Lower lobe of right lung (tissue), 2 donors: ENCODE results near the gene AJAP1. TPM values are rescaled to one million over a fixed set of nuclear protein-coding genes. Genes with fewer than 3 reads are reported as not detected.

Experiments
- ATAC-seq, 2 donors: fragments of 200-7000 bp; cut with Tn5 transposase; one replicate each; pipeline ENCODE4 v1.9.1; 2020 to 2022; ENCODE audit warnings: mild to moderate bottlenecking in 2 of 2, moderate library complexity in 2 of 2
- DNase-seq: peaks from one replicate; pipeline ENCODE4 v3.0.0-alpha.2; 2020
- H3K27ac ChIP-seq: fragments of 200-600 bp; one replicate; pipeline ENCODE4 v1.8.0; 2022
- H3K27me3 ChIP-seq: fragments of 200-600 bp; one replicate; pipeline ENCODE4 v1.8.0; 2022; ENCODE audit warnings: low read depth
- H3K36me3 ChIP-seq: fragments of 200-600 bp; one replicate; pipeline ENCODE4 v1.8.0; 2022; ENCODE audit warnings: mild to moderate bottlenecking
- H3K4me1 ChIP-seq: fragments of 200-600 bp; one replicate; pipeline ENCODE4 v1.8.0; 2022
- H3K4me3 ChIP-seq: fragments of 200-600 bp; one replicate; pipeline ENCODE4 v1.8.0; 2022; ENCODE audit warnings: mild to moderate bottlenecking
- H3K9me3 ChIP-seq: fragments of 200-600 bp; one replicate; pipeline ENCODE4 v1.8.0; 2022
- CTCF ChIP-seq: fragments of 200-600 bp; IDR thresholded peaks from one replicate; pipeline ENCODE4 v1.8.0; 2022; ENCODE audit warnings: antibody characterized with exemption, mild to moderate bottlenecking
- intact Hi-C: fragments of 100-400 bp; cut with DNase I; formaldehyde crosslinking; loops from one replicate; pipeline ENCODE4 v1.11.0; 2022
- total RNA-seq: library from RNA; stranded (reverse); fragmentation: NEBNext Ultra II Directional; extraction: Animal tissue kit (Norgen Biotek cat#: 25700); gene quantifications from one replicate; pipeline ENCODE4 v1.2.1, GENCODE V29; 2021
- donor health status: DM: no; HTN: yes; CAD: no; lungs with severe emphysema.

The AJAP1 gene
- total RNA-seq, 1 donor from 2014 or later, result 0.77 TPM

DNA sequence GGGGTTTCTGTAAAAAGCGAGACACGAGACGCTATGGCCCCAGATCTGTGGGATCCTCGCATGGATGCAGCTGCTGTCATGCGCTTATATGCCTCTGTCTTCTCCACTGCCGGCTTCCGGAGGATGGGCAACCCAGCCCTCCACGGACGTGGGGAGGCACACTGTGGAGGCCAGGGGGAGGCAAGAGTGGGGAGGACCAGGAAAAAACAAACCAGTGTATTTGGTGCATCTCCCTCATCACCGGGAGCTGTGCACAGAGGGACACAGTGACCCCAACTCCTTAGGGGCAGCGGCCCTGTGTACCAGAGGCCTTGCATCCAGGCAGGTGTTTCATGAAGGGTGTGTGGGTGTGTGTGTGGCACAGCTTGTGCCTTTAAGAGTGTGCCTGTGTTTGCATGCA lies 95.0 kb downstream of the AJAP1 start:
- H3K9me3 ChIP-seq, result no peaks in the 10 kb centered on the region
- DNase-seq, result no peak
- no peak overlapping the region for H3K4me3 ChIP-seq
- ATAC-seq, result no peak
- no peaks in the 10 kb centered on the region for H3K27me3 ChIP-seq
- intact Hi-C loops, result no loop called here
- no peaks in the 10 kb centered on the region for H3K4me1 ChIP-seq
- no peaks in the 10 kb centered on the region for H3K36me3 ChIP-seq
- TF ChIP-seq CTCF, result no peak
- no peak overlapping the region for H3K27ac ChIP-seq

DNA sequence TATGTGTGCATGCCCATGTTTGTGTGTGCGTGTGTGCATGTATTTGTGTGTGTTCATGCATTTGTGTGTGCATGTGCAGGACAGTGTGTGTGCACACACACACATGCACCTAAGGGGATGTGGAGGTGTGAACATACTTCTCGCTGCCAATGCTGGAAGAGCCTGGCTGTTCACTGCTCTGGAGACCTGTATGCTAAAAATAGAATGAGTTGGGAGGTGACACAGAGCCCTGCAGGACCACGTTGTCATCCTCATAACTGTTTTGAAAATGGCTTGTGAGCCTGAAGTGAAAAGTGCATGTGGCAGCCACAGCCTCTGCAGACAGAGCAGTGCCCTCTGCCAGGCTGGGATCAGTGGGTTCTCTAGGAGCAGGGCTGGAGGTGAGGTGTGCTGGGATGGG lies 95.8 kb downstream of the AJAP1 start:
- DNase-seq (no peak), ATAC-seq (no peak)
- intact Hi-C loops, result no loop called here
- H3K36me3 ChIP-seq, result no peaks in the 10 kb centered on the region
- H3K4me1 ChIP-seq, result no peaks in the 10 kb centered on the region
- no peaks in the 10 kb centered on the region for H3K9me3 ChIP-seq
- H3K4me3 ChIP-seq, result no peak overlapping the region
- TF ChIP-seq CTCF, result no peak
- H3K27me3 ChIP-seq, result no peaks in the 10 kb centered on the region
- H3K27ac ChIP-seq, result no peak overlapping the region

- H3K4me1 ChIP-seq, result no peaks in the 10 kb centered on the region
- intact Hi-C loops, result no loop called here
- no peak for DNase-seq
- no peaks in the 10 kb centered on the region for H3K27me3 ChIP-seq
- H3K9me3 ChIP-seq, result no peaks in the 10 kb centered on the region
- ATAC-seq, result no peak
- no peaks in the 10 kb centered on the region for H3K36me3 ChIP-seq
- no peak overlapping the region for H3K27ac ChIP-seq
- no peak overlapping the region for H3K4me3 ChIP-seq
- TF ChIP-seq CTCF, result no peak
Observed at GRCh38 chr1:4752059-4752458, 97.7 kb downstream of the AJAP1 start.

GRCh38 chr1:4754816-4755215 lies 100.4 kb downstream of the AJAP1 start:
- H3K4me3 ChIP-seq, result no peak overlapping the region
- no peak overlapping the region for H3K27ac ChIP-seq
- H3K36me3 ChIP-seq, result no peaks in the 10 kb centered on the region
- H3K9me3 ChIP-seq, result no peaks in the 10 kb centered on the region
- TF ChIP-seq CTCF, result no peak
- no peaks in the 10 kb centered on the region for H3K27me3 ChIP-seq
- intact Hi-C loops, result no loop called here
- ATAC-seq (no peak), DNase-seq (no peak)
- H3K4me1 ChIP-seq, result no peaks in the 10 kb centered on the region

GRCh38 chr1:4755301-4755845 lies 101.0 kb downstream of the AJAP1 start:
- no peak for TF ChIP-seq CTCF
- H3K9me3 ChIP-seq, result no peaks in the 10 kb centered on the region
- ATAC-seq (no peak), DNase-seq (no peak)
- no peak overlapping the region for H3K27ac ChIP-seq
- intact Hi-C loops, result no loop called here
- no peaks in the 10 kb centered on the region for H3K27me3 ChIP-seq
- no peak overlapping the region for H3K4me3 ChIP-seq
- H3K36me3 ChIP-seq, result no peaks in the 10 kb centered on the region
- H3K4me1 ChIP-seq, result no peaks in the 10 kb centered on the region
